ENCODE results near the gene FANCI. TPM values are rescaled to one million over a fixed set of nuclear protein-coding genes. Genes with fewer than 3 reads are reported as not detected.
A peak's percentile ranks its signal among the peaks of the same experiment; 100 is the strongest.

FANCI gene
- total and polyA plus RNA-seq, 5 donors from 2014 or later = 7.8 to 16.8 (median 13.7) TPM

DNA sequence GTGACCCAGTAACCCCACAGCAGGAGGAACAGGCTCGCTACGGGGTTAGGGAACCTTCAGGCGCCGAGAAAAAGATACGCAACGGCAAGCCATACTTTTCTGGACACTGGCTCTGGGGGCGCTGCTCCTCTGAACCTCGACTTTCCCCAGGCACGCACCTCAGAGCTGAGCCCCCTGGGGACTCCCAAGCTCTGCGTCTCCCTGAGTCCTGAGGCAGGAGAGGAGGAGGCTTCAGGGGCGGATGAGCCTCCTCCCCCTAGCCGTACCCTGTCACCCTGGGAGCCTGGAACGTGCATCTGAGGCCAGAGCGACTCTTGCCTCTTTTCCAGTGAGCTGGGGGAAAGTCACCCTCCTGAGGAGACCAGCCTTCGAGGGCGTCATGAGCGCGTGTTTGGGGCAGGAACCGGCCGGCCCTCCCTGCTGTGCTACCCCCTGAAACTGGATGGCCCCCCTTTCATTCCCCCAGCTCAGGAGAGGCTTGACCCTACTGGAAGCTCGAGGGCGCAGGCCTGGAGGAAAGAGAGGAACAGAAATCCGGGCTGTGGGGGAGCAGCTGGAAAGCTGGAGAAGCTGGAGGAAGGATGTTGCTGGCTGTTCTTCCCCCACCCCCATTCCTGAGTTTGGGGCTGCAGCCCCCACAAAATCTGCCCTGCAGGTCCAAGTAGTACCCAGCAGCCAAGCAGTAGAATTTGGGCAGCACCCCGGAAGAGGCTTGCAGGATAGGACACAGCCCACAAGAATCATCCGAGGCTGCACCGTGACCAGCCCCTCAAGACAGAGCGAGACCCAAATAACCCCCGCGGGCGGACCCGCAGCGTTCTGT lies 115.9 kb downstream of the FANCI start:
- no peak overlapping the region for H3K4me3 ChIP-seq (ENCODE audit: low read depth, low read length)
- Mint-ChIP-seq H3K4me3 (peak overlapping the region; percentile 9 to 68 (median 54)), H3K27ac (no peak overlapping the region), H3K27me3 (peaks cover 85% of the 10 kb centered on the region), H3K36me3 (no peaks in the 10 kb centered on the region), H3K9me3 (peaks cover 0 to 4% (median 0%) of the 10 kb centered on the region in 7 donors), H3K4me1 (peaks cover 0 to 31% (median 17%) of the 10 kb centered on the region in 4 donors)
- no peaks in the 10 kb centered on the region for H3K9me3 ChIP-seq (ENCODE audit: control insufficient read depth in 2 of 2, low read length in 2 of 2)
- no peak overlapping the region for H3K27ac ChIP-seq (ENCODE audit: insufficient read depth, low read length, poor library complexity, severe bottlenecking)
- DNase-seq (no peak), ATAC-seq (ENCODE audit: low read depth in 2 of 2) (no peak)
- H3K36me3 ChIP-seq (ENCODE audit: control insufficient read depth, insufficient read depth, low read length) = no peaks in the 10 kb centered on the region
- H3K27me3 ChIP-seq (ENCODE audit: control insufficient read depth, insufficient read depth, low read length) = peaks cover 42% of the 10 kb centered on the region
- peaks cover 30% of the 10 kb centered on the region for H3K4me1 ChIP-seq (ENCODE audit: control insufficient read depth, insufficient read depth, low read length, poor library complexity, severe bottlenecking)

DNA sequence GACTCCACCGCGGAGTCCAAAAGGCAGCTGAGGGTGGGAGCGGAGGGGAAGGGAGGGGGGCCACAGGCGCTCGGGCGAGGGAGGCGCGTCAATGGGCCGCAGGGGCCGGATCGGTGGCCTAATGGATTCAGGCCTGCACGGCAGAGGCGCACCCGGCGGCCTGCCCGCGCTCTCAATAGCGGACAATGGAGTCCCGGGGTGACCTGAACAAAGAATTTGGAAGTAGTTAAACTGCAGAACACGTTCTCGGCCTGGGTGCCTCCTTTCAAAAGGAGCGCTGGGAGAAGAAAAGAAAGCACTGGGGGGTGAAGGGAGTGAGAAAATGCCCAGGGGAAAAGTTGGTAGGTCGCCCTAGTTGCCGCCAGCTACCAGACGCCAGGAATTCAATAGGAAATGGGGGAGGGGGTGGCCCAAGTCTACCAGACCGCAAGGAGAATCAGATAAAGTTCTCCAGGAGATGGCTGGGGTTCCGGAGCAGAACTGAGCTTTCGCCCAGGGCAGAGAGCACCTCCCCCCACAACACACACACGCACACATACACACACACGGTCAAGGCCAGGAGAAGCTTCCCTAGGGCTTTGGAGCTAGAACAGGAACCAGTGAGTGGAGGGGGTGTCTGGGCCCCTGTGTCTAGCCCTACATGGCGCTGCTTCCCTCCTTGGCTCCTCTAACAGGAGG lies 116.7 kb downstream of the FANCI start:
- no peak for ATAC-seq (ENCODE audit: low read depth in 2 of 2)
- H3K4me1 Mint-ChIP-seq = peaks cover 0 to 32% (median 17%) of the 10 kb centered on the region in 4 donors
- H3K36me3 Mint-ChIP-seq = no peaks in the 10 kb centered on the region
- H3K36me3 ChIP-seq (ENCODE audit: control insufficient read depth, insufficient read depth, low read length) = no peaks in the 10 kb centered on the region
- H3K27ac ChIP-seq (ENCODE audit: insufficient read depth, low read length, poor library complexity, severe bottlenecking) = no peak overlapping the region
- no peak for DNase-seq
- H3K9me3 Mint-ChIP-seq = peaks cover 0 to 10% (median 0%) of the 10 kb centered on the region in 7 donors
- no peak overlapping the region for H3K27ac Mint-ChIP-seq
- H3K4me3 ChIP-seq (ENCODE audit: low read depth, low read length) = no peak overlapping the region
- H3K4me1 ChIP-seq (ENCODE audit: control insufficient read depth, insufficient read depth, low read length, poor library complexity, severe bottlenecking) = peaks cover 30% of the 10 kb centered on the region
- H3K9me3 ChIP-seq (ENCODE audit: control insufficient read depth in 2 of 2, low read length in 2 of 2) = no peaks in the 10 kb centered on the region
- H3K27me3 Mint-ChIP-seq = peaks cover 85% of the 10 kb centered on the region
- peak overlapping the region in 3 of 4 donors; percentile 49 to 78 (median 68) for H3K4me3 Mint-ChIP-seq
- H3K27me3 ChIP-seq (ENCODE audit: control insufficient read depth, insufficient read depth, low read length) = peaks cover 44% of the 10 kb centered on the region

DNA sequence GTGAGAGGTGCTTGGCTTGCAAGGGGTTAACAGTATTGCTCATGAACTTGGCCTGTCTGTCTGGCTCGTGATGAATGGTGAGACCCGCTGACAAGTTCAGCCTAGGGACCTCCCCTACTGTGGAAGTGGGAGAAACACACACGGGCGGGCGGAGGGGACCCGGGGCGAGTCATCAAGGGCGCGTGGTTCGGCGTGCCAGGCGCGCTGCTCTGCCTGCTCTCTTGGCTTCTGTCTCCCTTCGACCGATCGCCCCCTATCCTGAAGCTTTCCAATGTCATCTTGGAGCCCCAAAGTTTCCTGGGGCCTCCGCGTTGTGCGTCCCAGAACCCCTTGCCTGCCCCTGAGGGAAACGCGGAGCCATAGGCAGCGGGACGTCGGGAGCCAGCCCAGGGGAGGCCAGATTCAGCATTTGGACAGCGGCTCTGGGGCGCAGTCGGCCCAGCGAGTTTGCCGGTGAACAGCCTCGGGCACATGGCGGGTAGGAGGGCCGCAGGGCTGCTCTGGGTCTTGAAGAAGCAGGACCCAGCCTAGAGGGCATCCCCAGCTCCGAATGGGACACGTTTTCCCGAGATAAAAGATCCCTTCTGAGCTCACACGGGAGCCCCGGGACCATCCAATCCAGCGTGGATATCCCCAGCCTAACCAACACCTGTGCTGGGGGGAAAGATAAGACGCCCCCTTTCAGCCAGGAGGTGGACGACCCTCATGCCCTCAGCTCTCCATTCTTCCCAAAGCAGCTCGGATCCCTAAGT lies 117.8 kb downstream of the FANCI start:
- no peak overlapping the region for H3K27ac Mint-ChIP-seq

DNA sequence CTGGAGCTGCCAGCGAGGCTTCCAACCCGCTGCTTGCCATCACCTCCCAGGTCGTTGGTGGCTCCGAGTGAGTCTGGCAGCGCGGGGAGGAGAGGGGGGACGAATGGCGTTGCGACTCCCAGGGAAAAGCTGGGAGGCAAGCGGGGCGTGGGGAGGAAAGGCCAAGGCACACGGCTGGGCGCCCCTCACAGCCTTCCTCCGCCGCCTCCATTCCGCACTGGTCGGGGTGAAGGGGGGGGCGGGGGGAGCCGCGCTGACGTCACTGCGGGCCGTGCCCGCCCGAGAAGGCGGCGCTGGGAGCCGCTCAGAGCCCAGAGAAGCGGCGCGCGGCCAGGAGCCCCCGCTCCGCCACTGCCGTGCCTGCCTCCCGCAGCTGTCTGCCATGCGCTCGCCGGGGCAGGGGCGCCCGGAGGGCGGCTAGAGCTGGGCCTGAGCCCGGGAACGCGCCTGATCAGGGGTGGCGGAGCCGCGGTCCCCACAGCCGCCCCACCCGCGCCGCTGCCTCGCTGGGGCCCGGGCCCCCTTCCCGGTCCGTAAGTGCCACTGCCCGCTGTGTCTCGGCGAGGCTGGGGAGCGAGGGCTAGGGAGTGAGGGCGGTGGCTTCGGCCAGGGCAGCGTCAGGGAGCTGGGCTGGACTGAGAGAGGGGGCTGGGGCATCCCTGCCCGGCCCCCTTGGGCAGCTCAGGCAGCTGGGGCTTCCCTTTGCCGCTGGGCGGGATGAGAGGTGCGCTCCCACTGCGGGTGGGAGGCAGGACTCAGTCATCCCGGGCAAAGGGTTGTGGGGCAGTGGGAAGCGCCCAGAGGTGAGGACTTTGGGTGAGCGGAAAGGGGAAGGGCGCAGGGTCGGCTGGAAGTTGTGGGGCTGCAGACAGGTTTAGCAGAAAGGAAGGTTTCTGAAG lies 118.7 kb downstream of the FANCI start:
- Mint-ChIP-seq H3K27ac (no peak overlapping the region), H3K4me3 (peak overlapping the region in 2 of 4 donors; percentile 19 to 61), H3K27me3 (peaks cover 86% of the 10 kb centered on the region), H3K36me3 (no peaks in the 10 kb centered on the region), H3K9me3 (peaks cover 0 to 13% (median 0%) of the 10 kb centered on the region in 7 donors), H3K4me1 (peaks cover 0 to 42% (median 15%) of the 10 kb centered on the region in 4 donors)
- H3K4me3 ChIP-seq (ENCODE audit: low read depth, low read length) = no peak overlapping the region
- H3K9me3 ChIP-seq (ENCODE audit: control insufficient read depth in 2 of 2, low read length in 2 of 2) = no peaks in the 10 kb centered on the region
- DNase-seq = no peak
- peaks cover 35% of the 10 kb centered on the region for H3K4me1 ChIP-seq (ENCODE audit: control insufficient read depth, insufficient read depth, low read length, poor library complexity, severe bottlenecking)
- no peaks in the 10 kb centered on the region for H3K36me3 ChIP-seq (ENCODE audit: control insufficient read depth, insufficient read depth, low read length)
- no peak for ATAC-seq (ENCODE audit: low read depth in 2 of 2)
- no peak overlapping the region for H3K27ac ChIP-seq (ENCODE audit: insufficient read depth, low read length, poor library complexity, severe bottlenecking)
- peaks cover 49% of the 10 kb centered on the region for H3K27me3 ChIP-seq (ENCODE audit: control insufficient read depth, insufficient read depth, low read length)

More for the DNA sequence above, 117.8 kb downstream of the FANCI start:
- peaks cover 0 to 13% (median 0%) of the 10 kb centered on the region in 7 donors for H3K9me3 Mint-ChIP-seq
- Histone ChIP-seq H3K27me3 (ENCODE audit: control insufficient read depth, insufficient read depth, low read length) (peaks cover 45% of the 10 kb centered on the region), H3K9me3 (ENCODE audit: control insufficient read depth in 2 of 2, low read length in 2 of 2) (no peaks in the 10 kb centered on the region), H3K4me1 (ENCODE audit: control insufficient read depth, insufficient read depth, low read length, poor library complexity, severe bottlenecking) (peaks cover 30% of the 10 kb centered on the region), H3K36me3 (ENCODE audit: control insufficient read depth, insufficient read depth, low read length) (no peaks in the 10 kb centered on the region), H3K27ac (ENCODE audit: insufficient read depth, low read length, poor library complexity, severe bottlenecking) (no peak overlapping the region), H3K4me3 (ENCODE audit: low read depth, low read length) (no peak overlapping the region)
- peaks cover 86% of the 10 kb centered on the region for H3K27me3 Mint-ChIP-seq
- no peak for ATAC-seq (ENCODE audit: low read depth in 2 of 2)
- H3K36me3 Mint-ChIP-seq = no peaks in the 10 kb centered on the region
- peaks cover 0 to 35% (median 17%) of the 10 kb centered on the region in 4 donors for H3K4me1 Mint-ChIP-seq
- peak; percentile 26 to 56 (median 34) for DNase-seq
- peak overlapping the region; percentile 21 to 56 (median 48) for H3K4me3 Mint-ChIP-seq

DNA sequence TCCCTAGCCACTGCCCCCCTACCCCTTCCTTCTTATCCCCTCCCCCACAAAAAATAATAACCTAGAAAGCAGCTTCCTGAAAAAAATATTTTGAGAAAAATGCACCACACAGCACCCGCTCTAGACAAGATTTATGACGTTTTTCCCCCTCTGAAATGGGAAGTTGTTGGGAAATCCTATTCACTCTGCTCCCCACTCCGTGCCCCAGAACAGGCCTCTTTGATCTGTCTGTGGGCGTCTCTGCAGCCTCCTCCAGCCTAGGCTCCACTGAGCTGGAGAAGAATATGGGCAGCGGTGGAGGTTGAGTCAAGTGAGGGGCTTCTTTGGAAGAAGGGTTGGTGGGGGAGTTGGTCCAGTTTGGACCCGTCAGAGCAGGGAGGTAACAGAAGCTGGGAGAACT lies 119.4 kb downstream of the FANCI start:
- no peaks in the 10 kb centered on the region for H3K36me3 Mint-ChIP-seq
- H3K27ac Mint-ChIP-seq = no peak overlapping the region
- H3K9me3 ChIP-seq (ENCODE audit: control insufficient read depth in 2 of 2, low read length in 2 of 2) = no peaks in the 10 kb centered on the region
- peaks cover 42% of the 10 kb centered on the region for H3K4me1 ChIP-seq (ENCODE audit: control insufficient read depth, insufficient read depth, low read length, poor library complexity, severe bottlenecking)
- H3K4me3 ChIP-seq (ENCODE audit: low read depth, low read length) = no peak overlapping the region
- H3K4me1 Mint-ChIP-seq = peaks cover 0 to 43% (median 14%) of the 10 kb centered on the region in 4 donors
- no peak overlapping the region for H3K27ac ChIP-seq (ENCODE audit: insufficient read depth, low read length, poor library complexity, severe bottlenecking)
- peaks cover 80% of the 10 kb centered on the region for H3K27me3 Mint-ChIP-seq
- H3K36me3 ChIP-seq (ENCODE audit: control insufficient read depth, insufficient read depth, low read length) = no peaks in the 10 kb centered on the region
- peaks cover 42% of the 10 kb centered on the region for H3K27me3 ChIP-seq (ENCODE audit: control insufficient read depth, insufficient read depth, low read length)
- no peak overlapping the region for H3K4me3 Mint-ChIP-seq
- ATAC-seq (ENCODE audit: low read depth in 2 of 2) (no peak), DNase-seq (no peak)
- peaks cover 0 to 13% (median 0%) of the 10 kb centered on the region in 7 donors for H3K9me3 Mint-ChIP-seq

DNA sequence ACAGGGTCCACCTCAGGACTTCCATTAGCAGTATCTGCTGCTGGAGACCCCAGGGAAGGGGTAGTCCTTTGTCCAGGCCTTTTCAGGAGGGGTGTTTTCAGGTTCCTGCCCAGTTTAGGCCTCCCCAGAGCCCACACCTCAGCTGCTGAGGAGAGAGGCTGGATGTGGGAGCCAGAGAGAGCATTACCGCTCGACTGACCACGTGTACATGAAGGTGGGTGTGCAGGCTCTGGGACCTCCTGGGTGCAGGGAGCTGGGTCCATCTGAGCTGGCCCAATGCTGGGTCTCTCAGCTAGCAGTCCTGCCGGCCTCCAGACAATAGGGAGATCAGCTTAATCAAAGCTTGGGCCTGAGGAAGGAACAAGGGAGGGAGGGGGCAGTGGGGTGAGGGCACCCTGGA lies 120.0 kb downstream of the FANCI start:
- Histone ChIP-seq H3K36me3 (ENCODE audit: control insufficient read depth, insufficient read depth, low read length) (no peaks in the 10 kb centered on the region), H3K27me3 (ENCODE audit: control insufficient read depth, insufficient read depth, low read length) (peaks cover 41% of the 10 kb centered on the region), H3K4me1 (ENCODE audit: control insufficient read depth, insufficient read depth, low read length, poor library complexity, severe bottlenecking) (peaks cover 42% of the 10 kb centered on the region), H3K27ac (ENCODE audit: insufficient read depth, low read length, poor library complexity, severe bottlenecking) (no peak overlapping the region), H3K4me3 (ENCODE audit: low read depth, low read length) (no peak overlapping the region), H3K9me3 (ENCODE audit: control insufficient read depth in 2 of 2, low read length in 2 of 2) (no peaks in the 10 kb centered on the region)
- no peaks in the 10 kb centered on the region for H3K36me3 Mint-ChIP-seq
- DNase-seq (no peak), ATAC-seq (ENCODE audit: low read depth in 2 of 2) (no peak)
- peak overlapping the region in 1 of 3 donors; percentile 14 for H3K27ac Mint-ChIP-seq
- H3K9me3 Mint-ChIP-seq = peaks cover 0 to 14% (median 0%) of the 10 kb centered on the region in 7 donors
- peaks cover 0 to 40% (median 12%) of the 10 kb centered on the region in 4 donors for H3K4me1 Mint-ChIP-seq
- peaks cover 78% of the 10 kb centered on the region for H3K27me3 Mint-ChIP-seq
- H3K4me3 Mint-ChIP-seq = no peak overlapping the region

All from CD4-positive, CD25-positive, alpha-beta regulatory T cell (primary cell).